H1 (cell line): Measurements from ENCODE around the gene EGLN2. TPM values are rescaled to one million over a fixed set of nuclear protein-coding genes. Genes with fewer than 3 reads are reported as not detected.

ENCODE experiments used
- CTCF ChIA-PET: fragments of 300-600 bp; sonication (Branson Sonifier 250); formaldehyde crosslinking; loops from one replicate; lab custom pipeline; 2021; ENCODE audit not compliant: partially characterized antibody; lab: Charles Lee
- POLR2A ChIA-PET: fragments of 300-600 bp; sonication (Branson Sonifier 250); formaldehyde crosslinking; loops from one replicate; lab custom pipeline; 2021; ENCODE audit warnings: inconsistent platforms; ENCODE audit not compliant: partially characterized antibody; lab: Charles Lee
- DNase-seq, 2 experiments: peaks; one replicate each; pipeline versions ENCODE4 v3.0.0 to v3.0.0-alpha.2; 2010 to 2022; ENCODE audit warnings: low spot score in 2 of 2, low read depth in 1 of 2, mixed read lengths in 1 of 2
- FAIRE-seq: peaks from 2 replicates; lab custom pipeline; 2011; peaks lifted over from hg19 to GRCh38; lab: Jason Lieb, UNC
- H2AFZ ChIP-seq: 2 replicates; pipeline ENCODE4 v1.8.1; 2012; ENCODE audit warnings: low read length, inconsistent platforms
- H2AK5ac ChIP-seq: 2 replicates; pipeline ENCODE4 v1.6.1; 2013; ENCODE audit warnings: low read depth, low read length
- H2BK120ac ChIP-seq: replicated peaks from 2 replicates; pipeline ENCODE3; 2013; ENCODE audit warnings: low read depth, low read length, inconsistent platforms
- H2BK12ac ChIP-seq: 2 replicates; pipeline ENCODE4 v1.6.1; 2013; ENCODE audit warnings: low read depth, low read length
- H2BK15ac ChIP-seq: 2 replicates; pipeline ENCODE4 v1.6.1; 2013; ENCODE audit warnings: low read length
- H2BK20ac ChIP-seq: 2 replicates; pipeline ENCODE4 v1.6.1; 2013; ENCODE audit warnings: low read length
- H2BK5ac ChIP-seq: 2 replicates; pipeline ENCODE4 v1.6.1; 2013; ENCODE audit warnings: low read depth, low read length
- H3K14ac ChIP-seq: 2 replicates; pipeline ENCODE4 v1.6.1; 2013; ENCODE audit warnings: inconsistent platforms; ENCODE audit not compliant: insufficient read length
- H3K18ac ChIP-seq: 2 replicates; pipeline ENCODE4 v1.6.1; 2013; ENCODE audit warnings: low read length; ENCODE audit errors: extremely low read depth
- H3K23ac ChIP-seq: 2 replicates; pipeline ENCODE4 v1.6.1; 2013; ENCODE audit warnings: inconsistent platforms; ENCODE audit not compliant: insufficient read length
- H3K23me2 ChIP-seq: 2 replicates; pipeline ENCODE4 v1.6.1; 2013; ENCODE audit warnings: low read depth, low read length
- H3K27ac ChIP-seq: 2 replicates; pipeline ENCODE4 v1.6.1; 2011; ENCODE audit warnings: low read depth, low read length, inconsistent platforms
- H3K27me3 ChIP-seq, 4 experiments: replicated peaks in 1 of 4; 1 replicate in 1 of 4; 2 replicates in 3 of 4; pipeline versions ENCODE4 v1.6.1 to v1.8.1; 2011 to 2013; ENCODE audit warnings: low read length in 3 of 4, mild to moderate bottlenecking in 3 of 4, inconsistent platforms in 2 of 4, mixed read lengths in 2 of 4, moderate library complexity in 1 of 4; ENCODE audit not compliant: control insufficient read depth in 3 of 4, insufficient read depth in 3 of 4; ENCODE audit errors: extremely low read depth in 1 of 4
- H3K36me3 ChIP-seq, 4 experiments: 2 replicates each; pipeline versions ENCODE4 v1.6.1 to v1.8.1; 2011 to 2013; ENCODE audit warnings: mild to moderate bottlenecking in 4 of 4, low read length in 3 of 4, moderate library complexity in 2 of 4, control low read depth in 1 of 4, inconsistent platforms in 1 of 4; ENCODE audit not compliant: insufficient read depth in 4 of 4, control insufficient read depth in 2 of 4
- H3K4ac ChIP-seq: replicated peaks from 2 replicates; pipeline ENCODE3; 2013; ENCODE audit warnings: low read length, low read depth, mixed read lengths, inconsistent platforms; ENCODE audit not compliant: insufficient read length
- H3K4me1 ChIP-seq, 4 experiments: replicated peaks in 1 of 4; 1 replicate in 1 of 4; 2 replicates in 3 of 4; pipeline versions ENCODE4 v1.6.1 to v1.8.1; 2011 to 2013; ENCODE audit warnings: low read length in 3 of 4, inconsistent platforms in 2 of 4, mixed read lengths in 1 of 4; ENCODE audit not compliant: insufficient read depth in 4 of 4, control insufficient read depth in 3 of 4
- H3K4me2 ChIP-seq, 2 experiments: 2 replicates each; pipeline versions ENCODE4 v1.6.1 to v1.8.1; 2011 to 2013; ENCODE audit warnings: low read depth in 2 of 2, low read length in 2 of 2, control low read depth in 1 of 2, inconsistent platforms in 1 of 2, mild to moderate bottlenecking in 1 of 2; ENCODE audit not compliant: insufficient read depth in 1 of 2
- H3K4me3 ChIP-seq, 4 experiments: fragments of 200-600, 300-600 bp in 1 of 4; sonication (generic), shearing (Covaris generic), sonication (Bioruptor Twin) in 1 of 4; 2 replicates each; pipeline versions ENCODE4 v1.5.1 to v1.8.1; 2011 to 2016; ENCODE audit warnings: low read length in 4 of 4, low read depth in 3 of 4, control low read depth in 2 of 4, inconsistent platforms in 2 of 4, mild to moderate bottlenecking in 2 of 4, mixed read lengths in 1 of 4, moderate library complexity in 1 of 4; ENCODE audit not compliant: insufficient read depth in 2 of 4; ENCODE audit errors: extremely low read depth in 1 of 4
- H3K56ac ChIP-seq: replicated peaks from 2 replicates; pipeline ENCODE3; 2013; ENCODE audit warnings: low read depth, mild to moderate bottlenecking, mixed read lengths, low read length, inconsistent platforms; ENCODE audit not compliant: insufficient read length
- H3K79me1 ChIP-seq: 2 replicates; pipeline ENCODE4 v1.6.1; 2013; ENCODE audit warnings: low read depth, low read length, control low read depth
- H3K79me2 ChIP-seq, 2 experiments: 2 replicates each; pipeline versions ENCODE4 v1.6.1 to v1.8.1; 2012 to 2013; ENCODE audit warnings: low read length in 2 of 2, mild to moderate bottlenecking in 2 of 2, inconsistent platforms in 1 of 2; ENCODE audit not compliant: insufficient read depth in 2 of 2, control insufficient read depth in 1 of 2
- H3K9ac ChIP-seq, 4 experiments: replicated peaks in 1 of 4; 1 replicate in 1 of 4; 2 replicates in 3 of 4; pipeline versions ENCODE4 v1.6.1 to v1.8.1; 2011 to 2013; ENCODE audit warnings: low read depth in 3 of 4, low read length in 3 of 4, control low read depth in 2 of 4, mild to moderate bottlenecking in 2 of 4, moderate library complexity in 2 of 4, inconsistent platforms in 1 of 4; ENCODE audit errors: extremely low read depth in 1 of 4
- H3K9me3 ChIP-seq, 2 experiments: 2 replicates each; pipeline versions ENCODE4 v1.6.1 to v1.8.1; 2012 to 2013; ENCODE audit warnings: mild to moderate bottlenecking in 2 of 2, moderate library complexity in 2 of 2, control low read depth in 1 of 2, inconsistent platforms in 1 of 2, low read depth in 1 of 2, low read length in 1 of 2, mixed read lengths in 1 of 2; ENCODE audit not compliant: insufficient read depth in 2 of 2
- H4K20me1 ChIP-seq, 2 experiments: replicated peaks in 1 of 2; 2 replicates each; pipeline versions ENCODE3 to v1.8.1; 2011 to 2013; ENCODE audit warnings: inconsistent platforms in 2 of 2, low read length in 2 of 2, mild to moderate bottlenecking in 1 of 2; ENCODE audit not compliant: insufficient read depth in 2 of 2, control insufficient read depth in 1 of 2
- H4K5ac ChIP-seq: 2 replicates; pipeline ENCODE4 v1.6.1; 2013; ENCODE audit warnings: low read length, low read depth, mixed read lengths, inconsistent platforms; ENCODE audit not compliant: insufficient read length
- H4K8ac ChIP-seq: 2 replicates; pipeline ENCODE4 v1.8.0; 2013; ENCODE audit warnings: mild to moderate bottlenecking, moderate library complexity, low read length, inconsistent platforms; ENCODE audit not compliant: insufficient read depth; ENCODE audit errors: extremely low read depth
- H4K91ac ChIP-seq: replicated peaks from 2 replicates; pipeline ENCODE3; 2013; ENCODE audit warnings: low read length, mixed read lengths, inconsistent platforms; ENCODE audit not compliant: insufficient read length
- CBX5 ChIP-seq: fragments of 300-800, 300-1000 bp; sonication (generic); IDR thresholded peaks from 2 replicates; pipeline ENCODE4 v1.7.1; 2016; ENCODE audit warnings: antibody characterized with exemption, low read length, low read depth
- CBX8 ChIP-seq: fragments of 300-800, 300-1000 bp; sonication (generic); IDR thresholded peaks from 2 replicates; pipeline ENCODE4 v1.7.1; 2016; ENCODE audit warnings: low read depth, low read length, borderline replicate concordance
- EZH2 ChIP-seq: fragments of 200-600 bp; sonication (generic); IDR thresholded peaks from 2 replicates; pipeline ENCODE4 v1.7.1; 2012; ENCODE audit warnings: low read depth, mild to moderate bottlenecking, moderate library complexity, low read length, inconsistent platforms; ENCODE audit not compliant: severe bottlenecking
- GTF2F1 ChIP-seq: IDR thresholded peaks from 2 replicates; pipeline ENCODE4 v1.6.1; 2012; ENCODE audit warnings: low read depth, low read length, improper control_type of control experiment, borderline replicate concordance
- KDM1A ChIP-seq: fragments of 200-600, 300-600 bp; sonication (generic); IDR thresholded peaks from 2 replicates; pipeline ENCODE4 v1.7.1; 2016; ENCODE audit warnings: mild to moderate bottlenecking, low read length, borderline replicate concordance
- NANOG ChIP-seq: IDR thresholded peaks from 2 replicates; pipeline ENCODE4 v1.6.1; 2011; ENCODE audit warnings: low read length, low read depth, mild to moderate bottlenecking, inconsistent platforms; ENCODE audit not compliant: insufficient read depth, poor library complexity, severe bottlenecking
- POLR2A ChIP-seq, 2 experiments: IDR thresholded peaks; 1 replicate in 1 of 2; 2 replicates in 1 of 2; pipeline ENCODE4 v1.6.1; 2011; ENCODE audit warnings: low read depth in 2 of 2, low read length in 2 of 2, mild to moderate bottlenecking in 2 of 2; ENCODE audit errors: control extremely low read depth in 1 of 2
- POLR2AphosphoS5 ChIP-seq: IDR thresholded peaks from 2 replicates; pipeline ENCODE4 v1.6.1; 2011; ENCODE audit warnings: low read depth, low read length
- SIX5 ChIP-seq: IDR thresholded peaks from 2 replicates; pipeline ENCODE4 v1.6.1; 2011; ENCODE audit warnings: mild to moderate bottlenecking, low read depth, low read length
- SUZ12 ChIP-seq: fragments of 200-600 bp; sonication (generic); IDR thresholded peaks from 2 replicates; pipeline ENCODE4 v1.6.1; 2012; ENCODE audit warnings: mild to moderate bottlenecking, inconsistent platforms, low read length, moderate library complexity, mixed read lengths
- TAF7 ChIP-seq: optimal IDR thresholded peaks from 2 replicates; pipeline ENCODE3; 2011; ENCODE audit warnings: low read depth, mild to moderate bottlenecking, inconsistent platforms, low read length, moderate library complexity, borderline replicate concordance
- WGBS, 2 experiments: shearing (Covaris generic) in 1 of 2; methylation state at CpG; one replicate each; pipeline versions ENCODE4 v1.1.6 to v1.1.7; 2013 to 2015; ENCODE audit warnings: low lambda C conversion rate in 2 of 2, mixed read lengths in 2 of 2, inconsistent platforms in 1 of 2, low coverage in 1 of 2, missing lambda C conversion rate in 1 of 2; ENCODE audit not compliant: insufficient replicate concordance in 2 of 2, insufficient coverage in 1 of 2, insufficient read length in 1 of 2; ENCODE audit errors: extremely low coverage in 1 of 2, missing lambda C conversion rate in 1 of 2; 5-methylcytosine and 5-hydroxymethylcytosine counted together
- polyA plus RNA-seq, 7 experiments: library from polyadenylated mRNA; depleted of rRNA in 3 of 7; stranded (reverse) in 5 of 7; unstranded in 2 of 7; fragments of >200 nt in 5 of 7; fragments of 200-250 nt in 2 of 7; gene quantifications; 1 replicate in 5 of 7; 2 replicates in 1 of 7; 4 replicates in 1 of 7; pipeline versions ENCODE4 v1.2.1 to v1.2.3, GENCODE V29; 2011 to 2013; ENCODE audit warnings: missing spikeins in 2 of 7, mixed read lengths in 2 of 7
- total RNA-seq: library from RNA; stranded (reverse); fragmentation: NEBNext Ultra II Directional; extraction: Animal tissue kit (Norgen Biotek cat#: 25700); gene quantifications from 2 replicates; pipeline ENCODE4 v1.2.1, GENCODE V29; 2021

Gene EGLN2
- total and polyA plus RNA-seq, 2 of the 8 experiments (the other 6 are each of a cell fraction or from before 2014, with no cell fraction given): 86.9 to 103 TPM

DNA sequence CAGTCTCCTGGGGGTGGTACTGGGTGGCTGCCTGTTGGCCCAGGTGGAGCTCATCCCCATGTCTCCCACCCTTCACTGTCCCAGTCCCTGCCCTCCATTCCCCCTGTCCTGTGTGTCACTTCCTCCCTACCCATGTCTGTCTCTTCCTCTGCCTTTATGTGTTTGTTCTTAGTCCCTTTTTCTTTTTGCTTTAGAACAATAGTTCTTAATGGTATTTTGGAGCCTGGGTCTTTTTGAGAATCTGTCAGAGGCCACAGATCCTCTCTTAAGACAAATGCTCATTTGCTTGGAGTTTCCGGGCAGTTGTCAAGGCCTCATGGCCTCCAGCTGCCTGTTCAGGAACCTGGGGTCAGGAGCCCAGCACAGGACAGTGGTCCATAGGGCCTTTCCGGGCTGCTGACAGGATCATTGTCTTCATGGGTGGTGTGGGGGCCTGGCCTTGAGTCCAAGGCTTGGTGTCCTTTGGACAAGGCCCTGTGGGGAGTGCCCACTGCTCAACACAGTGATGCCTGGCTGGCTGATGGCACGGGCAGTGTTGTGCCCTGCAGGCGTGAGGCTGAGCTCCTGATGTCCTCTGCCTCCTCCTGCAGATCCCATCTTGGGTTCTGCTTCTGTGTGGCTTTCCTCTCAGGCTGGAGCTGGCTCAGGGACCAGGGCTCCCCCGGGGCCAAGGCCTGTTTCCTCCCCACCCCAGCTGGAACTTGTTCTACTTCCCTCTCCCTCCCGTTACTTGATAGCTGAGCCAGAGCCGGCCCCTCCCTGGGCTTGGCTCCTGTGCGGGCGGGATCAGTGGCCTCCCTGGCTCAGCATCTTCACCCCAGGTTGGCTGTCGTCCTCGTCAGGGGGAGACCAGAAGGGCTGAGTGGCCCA lies 3.5 kb downstream of the EGLN2 start:
- Histone ChIP-seq H3K4me3 (peak overlapping the region in 1 of 4 experiments; percentile 15; a peak in 1 of 8 replicates), H3K4ac (no peak overlapping the region), H2BK12ac (peak overlapping the region; percentile 71; the same call in 1 of the 2 replicates), H3K27me3 (no peaks in the 10 kb centered on the region), H2BK5ac (peak overlapping the region; percentile 66; the same call in 1 of the 2 replicates), H3K36me3 (peaks cover 6 to 41% (median 8%) of the 10 kb centered on the region in 4 experiments; a peak in 7 of 8 replicates), H3K18ac (no peak overlapping the region), H3K27ac (0 out of 2 replicates have a peak overlapping the region, but pooled peaks have one; percentile 55), H3K14ac (no peak overlapping the region), H3K9me3 (no peaks in the 10 kb centered on the region), H3K4me1 (peaks cover 3 to 63% (median 34%) of the 10 kb centered on the region in 4 experiments), H4K5ac (no peak overlapping the region), H3K79me1 (peaks cover 33% of the 10 kb centered on the region), H3K56ac (no peak overlapping the region), H2AK5ac (no peak overlapping the region), H2BK120ac (no peak overlapping the region), H3K23ac (no peak overlapping the region), H3K79me2 (peaks cover 14 to 71% of the 10 kb centered on the region in 2 experiments), H2BK15ac (no peak overlapping the region), H3K9ac (0 out of 7 replicates have a peak overlapping the region, but pooled peaks of 1 of the 4 experiments have one; percentile 45), H3K4me2 (peak overlapping the region; percentile 32 to 67; a peak in 3 of 4 replicates), H4K20me1 (peaks cover 39 to 59% of the 10 kb centered on the region in 2 experiments), H2BK20ac (no peak overlapping the region), H2AFZ (no peak overlapping the region), H4K91ac (no peak overlapping the region), H4K8ac (no peak overlapping the region), H3K23me2 (peaks cover 6% of the 10 kb centered on the region; the same call in 1 of the 2 replicates)
- no peak for DNase-seq
- ChIA-PET POLR2A (interaction anchor here (0.5 to 15.7 kb wide), 7 partner anchors 9 to 86 kb away, joined by 3 to 241 read pairs (median 3); partner anchors contain the start of genes ACTMAP, COQ8B, ITPKC and MIA), CTCF (interaction anchor here (0.7 to 1.5 kb wide), 2 partner anchors 16 to 1473 kb away, joined by 3 to 5 read pairs; no protein-coding TSS in a partner anchor)
- no peak for FAIRE-seq
- 77% methylated on average over 11 of the region's 11 CpGs; no CpG with 5 or more reads in 1 of the 2 experiments for WGBS, 2 experiments
- TF ChIP-seq POLR2AphosphoS5 (peak; percentile 3; the same call in 1 of the 2 replicates), CBX8 (no peak), CBX5 (no peak), SIX5 (no peak), EZH2 (no peak), NANOG (no peak), TAF7 (no peak), GTF2F1 (no peak), KDM1A (no peak), POLR2A (IDR thresholded peaks at IDR 0.05; ENCODE audit: control extremely low read depth in 1 of 2, low read depth in 2 of 2, low read length in 2 of 2) (peak in 1 of 2 experiments; percentile 45; a peak in 1 of 3 replicates), SUZ12 (no peak)
